Measurements from ENCODE around the gene PRPF38A.

PRPF38A gene

GRCh38 chr1:52432807-52433206 is 28.4 kb downstream of the PRPF38A start:
- Histone ChIP-seq H2AFZ (ENCODE audit: low read depth) (no peak overlapping the region), H3K36me3 (ENCODE audit: insufficient read depth) (no peaks in the 10 kb centered on the region), H4K20me1 (ENCODE audit: insufficient read depth) (no peaks in the 10 kb centered on the region), H3K4me3 (IDR thresholded peaks at IDR 0.05; ENCODE audit: insufficient read depth, low read depth, low read length) (no peak overlapping the region), H3K4me1 (ENCODE audit: low read depth, poor library complexity, severe bottlenecking) (no peaks in the 10 kb centered on the region), H3K4me2 (no peak overlapping the region), H3K27ac (no peak overlapping the region), H3K27me3 (ENCODE audit: insufficient read depth, low read depth) (no peaks in the 10 kb centered on the region), H3K9ac (no peak overlapping the region), H3K79me2 (ENCODE audit: insufficient read depth, low read depth) (no peaks in the 10 kb centered on the region)
- no peak for TF ChIP-seq CTCF (conservative IDR thresholded peaks at IDR 0.05; ENCODE audit: low read depth, low read length)

GRCh38 chr1:52435211-52435610 is 30.8 kb downstream of the PRPF38A start:
- no peaks in the 10 kb centered on the region for H3K27me3 ChIP-seq (ENCODE audit: insufficient read depth, low read depth)
- H3K27ac ChIP-seq = no peak overlapping the region
- H3K4me1 ChIP-seq (ENCODE audit: low read depth, poor library complexity, severe bottlenecking) = no peaks in the 10 kb centered on the region
- TF ChIP-seq CTCF (conservative IDR thresholded peaks at IDR 0.05; ENCODE audit: low read depth, low read length) = no peak
- no peaks in the 10 kb centered on the region for H3K79me2 ChIP-seq (ENCODE audit: insufficient read depth, low read depth)
- no peak overlapping the region for H3K4me2 ChIP-seq
- H2AFZ ChIP-seq (ENCODE audit: low read depth) = no peak overlapping the region
- H3K36me3 ChIP-seq (ENCODE audit: insufficient read depth) = no peaks in the 10 kb centered on the region
- no peak overlapping the region for H3K4me3 ChIP-seq (IDR thresholded peaks at IDR 0.05; ENCODE audit: insufficient read depth, low read depth, low read length)
- H4K20me1 ChIP-seq (ENCODE audit: insufficient read depth) = no peaks in the 10 kb centered on the region
- H3K9ac ChIP-seq = no peak overlapping the region

- H3K79me2 ChIP-seq (ENCODE audit: insufficient read depth, low read depth) = no peaks in the 10 kb centered on the region
- no peak for TF ChIP-seq CTCF (conservative IDR thresholded peaks at IDR 0.05; ENCODE audit: low read depth, low read length)
- H3K27ac ChIP-seq = no peak overlapping the region
- no peak overlapping the region for H2AFZ ChIP-seq (ENCODE audit: low read depth)
- no peaks in the 10 kb centered on the region for H3K27me3 ChIP-seq (ENCODE audit: insufficient read depth, low read depth)
- H3K4me3 ChIP-seq (IDR thresholded peaks at IDR 0.05; ENCODE audit: insufficient read depth, low read depth, low read length) = no peak overlapping the region
- H3K9ac ChIP-seq = no peak overlapping the region
- no peaks in the 10 kb centered on the region for H3K4me1 ChIP-seq (ENCODE audit: low read depth, poor library complexity, severe bottlenecking)
- no peak overlapping the region for H3K4me2 ChIP-seq
- H4K20me1 ChIP-seq (ENCODE audit: insufficient read depth) = no peaks in the 10 kb centered on the region
- H3K36me3 ChIP-seq (ENCODE audit: insufficient read depth) = no peaks in the 10 kb centered on the region
Measured at GRCh38 chr1:52435650-52436049, 31.2 kb downstream of the PRPF38A start.

GRCh38 chr1:52436817-52437216 is 32.4 kb downstream of the PRPF38A start:
- Histone ChIP-seq H3K27me3 (ENCODE audit: insufficient read depth, low read depth) (no peaks in the 10 kb centered on the region), H3K36me3 (ENCODE audit: insufficient read depth) (no peaks in the 10 kb centered on the region; the same call in 1 of the 2 replicates), H4K20me1 (ENCODE audit: insufficient read depth) (no peaks in the 10 kb centered on the region), H2AFZ (ENCODE audit: low read depth) (no peak overlapping the region), H3K4me2 (no peak overlapping the region), H3K9ac (no peak overlapping the region), H3K4me3 (IDR thresholded peaks at IDR 0.05; ENCODE audit: insufficient read depth, low read depth, low read length) (no peak overlapping the region), H3K27ac (no peak overlapping the region), H3K79me2 (ENCODE audit: insufficient read depth, low read depth) (no peaks in the 10 kb centered on the region), H3K4me1 (ENCODE audit: low read depth, poor library complexity, severe bottlenecking) (no peaks in the 10 kb centered on the region)
- no peak for TF ChIP-seq CTCF (conservative IDR thresholded peaks at IDR 0.05; ENCODE audit: low read depth, low read length)
